Upper lobe of left lung (tissue), 6 donors: ENCODE data around the gene PDE6H. TPM values are rescaled to one million over a fixed set of nuclear protein-coding genes. Genes with fewer than 3 reads are reported as not detected.
A peak's percentile ranks its signal among the peaks of the same experiment; 100 is the strongest.

Source experiments
- ATAC-seq, 2 donors: fragments of 200-7000 bp; cut with Tn5 transposase; one replicate each; pipeline ENCODE4 v1.9.1; 2022; ENCODE audit warnings: mild to moderate bottlenecking in 2 of 2, moderate library complexity in 2 of 2; ENCODE audit not compliant: low FRiP score in 2 of 2
- DNase-seq, 2 donors: peaks; one replicate each; pipeline ENCODE4 v3.0.0-alpha.2; 2019 to 2020
- H3K27ac ChIP-seq, 4 donors: fragments of 200-600 bp; sonication (generic); one replicate each; pipeline ENCODE4 v1.5.1; 2016 to 2019
- H3K27me3 ChIP-seq, 4 donors: fragments of 200-600 bp; sonication (generic); one replicate each; pipeline ENCODE4 v1.5.1; 2017 to 2019
- H3K36me3 ChIP-seq, 4 donors: fragments of 200-600 bp; sonication (generic); one replicate each; pipeline ENCODE4 v1.5.1; 2016 to 2019
- H3K4me1 ChIP-seq, 4 donors: fragments of 200-600 bp; sonication (generic); one replicate each; pipeline ENCODE4 v1.5.1; 2018 to 2019
- H3K4me3 ChIP-seq, 4 donors: fragments of 200-600 bp; sonication (generic); one replicate each; pipeline ENCODE4 v1.5.1; 2017 to 2019; ENCODE audit warnings: mild to moderate bottlenecking in 2 of 4, moderate library complexity in 1 of 4
- H3K9me3 ChIP-seq, 4 donors: fragments of 200-600 bp; sonication (generic); one replicate each; pipeline ENCODE4 v1.5.1; 2018 to 2019
- CTCF ChIP-seq, 6 experiments: fragments of 450-650 bp in 4 of 6; fragments of 200-600 bp in 2 of 6; sonication (generic) in 2 of 6; IDR thresholded peaks; one replicate each; pipeline ENCODE4 v1.5.1; 2016 to 2019; ENCODE audit warnings: antibody characterized with exemption in 6 of 6
- EP300 ChIP-seq, 4 donors: sonication (generic); formaldehyde crosslinking; IDR thresholded peaks; one replicate each; pipeline ENCODE4 v1.5.1; 2017; ENCODE audit warnings: antibody characterized with exemption in 4 of 4, control low read depth in 2 of 4
- POLR2A ChIP-seq, 4 donors: fragments of 450-650 bp; IDR thresholded peaks; one replicate each; pipeline ENCODE4 v1.5.1; 2016 to 2017; ENCODE audit warnings: antibody characterized with exemption in 4 of 4, mild to moderate bottlenecking in 2 of 4
- POLR2AphosphoS5 ChIP-seq, 2 donors: sonication (generic); formaldehyde crosslinking; IDR thresholded peaks; one replicate each; pipeline ENCODE4 v1.5.1; 2017; ENCODE audit warnings: antibody characterized with exemption in 2 of 2
- WGBS, 2 donors: methylation state at CpG; one replicate each; pipeline ENCODE4 v1.1.5; 2017 to 2018; 5-methylcytosine and 5-hydroxymethylcytosine counted together
- total RNA-seq, 6 donors: library from RNA; depleted of rRNA in 4 of 6; stranded (reverse); fragments of >200 nt in 4 of 6; gene quantifications; one replicate each; pipeline versions ENCODE4 v1.1.0 to v1.2.1, GENCODE V29; 2016 to 2021
- donor health status: DM: no; HTN: no; CAD: no; lungs with moderate emphysema.
- donor health status: DM: no; HTN: yes; CAD: no; lungs with severe emphysema.

Gene PDE6H
- total RNA-seq, 6 donors from 2014 or later = not detected

- 83 to 90% methylated on average over 1 of the region's 1 CpG for WGBS, 2 donors
- H3K4me1 ChIP-seq = peaks cover 77 to 97% (median 85%) of the 10 kb centered on the region in 4 donors
- no peaks in the 10 kb centered on the region for H3K27me3 ChIP-seq
- no peak for TF ChIP-seq POLR2A (IDR thresholded peaks at IDR 0.05)
- TF ChIP-seq EP300 (IDR thresholded peaks at IDR 0.05) = no peak
- TF ChIP-seq POLR2AphosphoS5 (IDR thresholded peaks at IDR 0.05) = no peak
- no peak for TF ChIP-seq CTCF (IDR thresholded peaks at IDR 0.05)
- peak overlapping the region; percentile 9 to 85 (median 76) for H3K27ac ChIP-seq
- H3K36me3 ChIP-seq = peaks cover 0 to 16% (median 8%) of the 10 kb centered on the region in 4 donors
- H3K4me3 ChIP-seq = no peak overlapping the region
- ATAC-seq = no peak
- H3K9me3 ChIP-seq = no peaks in the 10 kb centered on the region
- no peak for DNase-seq
Observed at GRCh38 chr12:14953752-14954151, 19.1 kb upstream of the PDE6H start.

GRCh38 chr12:14954269-14954668, 18.6 kb upstream of the PDE6H start:
- Histone ChIP-seq H3K27ac (peak overlapping the region; percentile 9 to 85 (median 76)), H3K27me3 (no peaks in the 10 kb centered on the region), H3K4me3 (no peak overlapping the region), H3K9me3 (no peaks in the 10 kb centered on the region), H3K4me1 (peaks cover 77 to 97% (median 84%) of the 10 kb centered on the region in 4 donors), H3K36me3 (peaks cover 0 to 12% (median 8%) of the 10 kb centered on the region in 4 donors)
- ATAC-seq (no peak), DNase-seq (no peak)
- no peak for TF ChIP-seq CTCF (IDR thresholded peaks at IDR 0.05)
- no peak for TF ChIP-seq POLR2A (IDR thresholded peaks at IDR 0.05)
- TF ChIP-seq POLR2AphosphoS5 (IDR thresholded peaks at IDR 0.05) = no peak
- no peak for TF ChIP-seq EP300 (IDR thresholded peaks at IDR 0.05)
- WGBS, 2 donors = 62 to 79% methylated on average over 4 of the region's 4 CpGs

- 54 to 58% methylated on average over 9 of the region's 9 CpGs for WGBS, 2 donors
- peaks cover 59 to 92% (median 78%) of the 10 kb centered on the region in 4 donors for H3K4me1 ChIP-seq
Observed at GRCh38 chr12:14956024-14956891, 16.6 kb upstream of the PDE6H start.

GRCh38 chr12:14956905-14957304, 15.9 kb upstream of the PDE6H start:
- Histone ChIP-seq H3K27ac (peak overlapping the region; percentile 81 to 91 (median 85)), H3K4me3 (peak overlapping the region in 1 of 4 donors; percentile 17), H3K9me3 (no peaks in the 10 kb centered on the region), H3K4me1 (peaks cover 52 to 91% (median 71%) of the 10 kb centered on the region in 4 donors), H3K27me3 (no peaks in the 10 kb centered on the region), H3K36me3 (no peaks in the 10 kb centered on the region)
- ATAC-seq = no peak
- no peak for DNase-seq
- 46 to 61% methylated on average over 2 of the region's 2 CpGs for WGBS, 2 donors
- TF ChIP-seq POLR2AphosphoS5 (IDR thresholded peaks at IDR 0.05) = no peak
- TF ChIP-seq POLR2A (IDR thresholded peaks at IDR 0.05) = no peak
- no peak for TF ChIP-seq CTCF (IDR thresholded peaks at IDR 0.05)
- no peak for TF ChIP-seq EP300 (IDR thresholded peaks at IDR 0.05)

More at GRCh38 chr12:14956024-14956891, 16.6 kb upstream of the PDE6H start:
- no peaks in the 10 kb centered on the region for H3K36me3 ChIP-seq
- peak overlapping the region in 1 of 4 donors; percentile 17 for H3K4me3 ChIP-seq
- H3K9me3 ChIP-seq = no peaks in the 10 kb centered on the region
- TF ChIP-seq POLR2AphosphoS5 (IDR thresholded peaks at IDR 0.05) = no peak
- TF ChIP-seq POLR2A (IDR thresholded peaks at IDR 0.05) = no peak
- TF ChIP-seq CTCF (IDR thresholded peaks at IDR 0.05) = no peak
- TF ChIP-seq EP300 (IDR thresholded peaks at IDR 0.05) = no peak
- peak overlapping the region; percentile 81 to 91 (median 85) for H3K27ac ChIP-seq
- DNase-seq (no peak), ATAC-seq (peak in 1 of 2 donors; percentile 5)
- H3K27me3 ChIP-seq = no peaks in the 10 kb centered on the region
